ENCODE data around the gene ETF1.

The ETF1 gene

GRCh38 chr5:138544181-138545134, 1.4 kb upstream of the ETF1 start:
- no peak for TF ChIP-seq CTCF (IDR thresholded peaks at IDR 0.05; ENCODE audit: extremely low read depth, missing control alignments)
- DNase-seq (ENCODE audit: low spot score), result no peak

GRCh38 chr5:138543730-138544104, 681 bp upstream of the ETF1 start:
- TF ChIP-seq CTCF (IDR thresholded peaks at IDR 0.05; ENCODE audit: extremely low read depth, missing control alignments), result no peak

GRCh38 chr5:138542180-138542955, 668 bp downstream of the ETF1 start:
- DNase-seq (ENCODE audit: low spot score), result no peak

More at GRCh38 chr5:138543730-138544104, 681 bp upstream of the ETF1 start:
- DNase-seq (ENCODE audit: low spot score), result peak; percentile 60

GRCh38 chr5:138541511-138542179, 1.4 kb downstream of the ETF1 start:
- DNase-seq (ENCODE audit: low spot score), result no peak

More at GRCh38 chr5:138542180-138542955, 668 bp downstream of the ETF1 start:
- TF ChIP-seq CTCF (IDR thresholded peaks at IDR 0.05; ENCODE audit: extremely low read depth, missing control alignments), result no peak

GRCh38 chr5:138539791-138540190, 3.2 kb downstream of the ETF1 start:
- no peak for TF ChIP-seq CTCF (IDR thresholded peaks at IDR 0.05; ENCODE audit: extremely low read depth, missing control alignments)
- DNase-seq (ENCODE audit: low spot score), result no peak

More at GRCh38 chr5:138541511-138542179, 1.4 kb downstream of the ETF1 start:
- no peak for TF ChIP-seq CTCF (IDR thresholded peaks at IDR 0.05; ENCODE audit: extremely low read depth, missing control alignments)

- DNase-seq (ENCODE audit: low spot score), result no peak
- no peak for TF ChIP-seq CTCF (IDR thresholded peaks at IDR 0.05; ENCODE audit: extremely low read depth, missing control alignments)
These were observed 4.0 kb downstream of the ETF1 start for GRCh38 chr5:138538943-138539627.
